ENCODE results near the gene PPP1R26.
"Not testable (repeated sequence)": the region's sequence is repeated elsewhere in the genome, so short reads cannot be mapped to it uniquely, and the experiment has no call there.

The PPP1R26 gene

GRCh38 chr9:135479469-135480052 lies at the start of gene PPP1R26:
TSS of gene PPP1R26 (plus strand) at chr9:135479782. CDS start at chr9:135484511, 4,729 bp downstream.
- H3K27ac ChIP-seq, result peak within 1 kb of the TSS in 17 of 21 experiments; percentile 1 to 79 (median 51)
- H3K4me3 ChIP-seq, result peak within 1 kb of the TSS; percentile 58 to 78 (median 66)

- H3K4me3 ChIP-seq, result no peak overlapping the region
- no peak overlapping the region for H3K27ac ChIP-seq
Measured at GRCh38 chr9:135437259-135437658, 42.3 kb upstream of the PPP1R26 start.

GRCh38 chr9:135437696-135438095 lies 41.9 kb upstream of the PPP1R26 start:
- not testable (repeated sequence) for H3K4me3 ChIP-seq, H3K27ac ChIP-seq

- not testable (repeated sequence) for H3K27ac ChIP-seq, H3K4me3 ChIP-seq
Measured at GRCh38 chr9:135438581-135439232, 40.9 kb upstream of the PPP1R26 start.

GRCh38 chr9:135439514-135439913 lies 40.1 kb upstream of the PPP1R26 start:
- not testable (repeated sequence) for H3K27ac ChIP-seq, H3K4me3 ChIP-seq

GRCh38 chr9:135439916-135440315 lies 39.7 kb upstream of the PPP1R26 start:
- H3K27ac ChIP-seq, result no peak overlapping the region
- no peak overlapping the region for H3K4me3 ChIP-seq

- no peak overlapping the region for H3K27ac ChIP-seq
- H3K4me3 ChIP-seq, result no peak overlapping the region
Measured at GRCh38 chr9:135440620-135441019, 39.0 kb upstream of the PPP1R26 start.

- not testable (repeated sequence) for H3K27ac ChIP-seq, H3K4me3 ChIP-seq
Measured at GRCh38 chr9:135441105-135442071, 38.2 kb upstream of the PPP1R26 start.

- Histone ChIP-seq H3K27ac (no peak overlapping the region), H3K4me3 (no peak overlapping the region)
Measured at GRCh38 chr9:135442075-135442474, 37.5 kb upstream of the PPP1R26 start.

- Histone ChIP-seq H3K27ac (no peak overlapping the region), H3K4me3 (no peak overlapping the region)
Measured at GRCh38 chr9:135443797-135444425, 35.7 kb upstream of the PPP1R26 start.

- Histone ChIP-seq H3K27ac (no peak overlapping the region), H3K4me3 (no peak overlapping the region)
Measured at GRCh38 chr9:135447126-135447525, 32.5 kb upstream of the PPP1R26 start.

GRCh38 chr9:135448663-135449100 lies 30.9 kb upstream of the PPP1R26 start:
- H3K4me3 ChIP-seq, result no peak overlapping the region
- H3K27ac ChIP-seq, result no peak overlapping the region

GRCh38 chr9:135449532-135449931 lies 30.1 kb upstream of the PPP1R26 start:
- H3K27ac ChIP-seq, result not testable (repeated sequence)

GRCh38 chr9:135450956-135451355 lies 28.6 kb upstream of the PPP1R26 start:
- no peak overlapping the region for H3K4me3 ChIP-seq
- H3K27ac ChIP-seq, result no peak overlapping the region

More at GRCh38 chr9:135449532-135449931, 30.1 kb upstream of the PPP1R26 start:
- not testable (repeated sequence) for H3K4me3 ChIP-seq

GRCh38 chr9:135451909-135452308 lies 27.7 kb upstream of the PPP1R26 start:
- not testable (repeated sequence) for H3K27ac ChIP-seq, H3K4me3 ChIP-seq

GRCh38 chr9:135454737-135455136 lies 24.8 kb upstream of the PPP1R26 start:
- Histone ChIP-seq H3K27ac (no peak overlapping the region), H3K4me3 (no peak overlapping the region)

- H3K4me3 ChIP-seq, result no peak overlapping the region
- no peak overlapping the region for H3K27ac ChIP-seq
Measured at GRCh38 chr9:135455401-135456030, 24.1 kb upstream of the PPP1R26 start.

- Histone ChIP-seq H3K4me3 (no peak overlapping the region), H3K27ac (no peak overlapping the region)
Measured at GRCh38 chr9:135456436-135457104, 23.0 kb upstream of the PPP1R26 start.

GRCh38 chr9:135458478-135458877 lies 21.1 kb upstream of the PPP1R26 start:
- H3K4me3 ChIP-seq, H3K27ac ChIP-seq: not testable (repeated sequence)

Measured in skin epidermis (tissue), 12 donors.